Activated B cell treated with CpG ODN at 0.5 μM for 24 hours (primary cell): ENCODE measurements around the gene DDX31. TPM values are rescaled to one million over a fixed set of nuclear protein-coding genes. Genes with fewer than 3 reads are reported as not detected.
"Not testable (repeated sequence)": the region's sequence is repeated elsewhere in the genome, so short reads cannot be mapped to it uniquely, and the experiment has no call there.

Experiments used
- ATAC-seq: fragments of 200-7000 bp; cut with Tn5 transposase; one replicate; pipeline ENCODE4 v1.10.0; 2021; ENCODE audit warnings: low read depth, mild to moderate bottlenecking, moderate library complexity
- CTCF ChIA-PET: fragments of 350-600 bp; sonication (Branson Sonifier 250); formaldehyde crosslinking; loops from one replicate; lab custom pipeline; 2021; ENCODE audit warnings: antibody characterized with exemption; lab: Charles Lee
- POLR2A ChIA-PET: fragments of 350-600 bp; sonication (Branson Sonifier 250); formaldehyde crosslinking; loops from one replicate; lab custom pipeline; 2021; ENCODE audit warnings: antibody characterized with exemption; lab: Charles Lee
- DNase-seq: peaks from one replicate; pipeline ENCODE4 v3.0.0; 2022
- H3K27ac Mint-ChIP-seq: one replicate; pipeline ENCODE4 v1.8.0; 2020; ENCODE audit warnings: mixed read lengths
- H3K27me3 Mint-ChIP-seq: one replicate; pipeline ENCODE4 v1.8.0; 2021; ENCODE audit warnings: mixed read lengths
- H3K36me3 Mint-ChIP-seq: one replicate; pipeline ENCODE4 v1.8.0; 2021; ENCODE audit warnings: low read depth, mixed read lengths
- H3K4me1 Mint-ChIP-seq: one replicate; pipeline ENCODE4 v1.8.0; 2021; ENCODE audit warnings: mixed read lengths
- H3K4me3 Mint-ChIP-seq: one replicate; pipeline ENCODE4 v1.8.0; 2020; ENCODE audit warnings: mild to moderate bottlenecking, mixed read lengths
- H3K9me3 Mint-ChIP-seq: one replicate; pipeline ENCODE4 v1.8.0; 2020; ENCODE audit warnings: mixed read lengths
- intact Hi-C: fragments of 100-400 bp; cut with micrococcal nuclease; formaldehyde crosslinking; loops from one replicate; pipeline ENCODE4 v1.15.1; 2024
- total RNA-seq: library from RNA; stranded (reverse); gene quantifications from 2 replicates; pipeline ENCODE4 v1.2.3, GENCODE V29; 2022
- TF ChIP-seq, protein P1 (sequence below): fragments of 200-600 bp; IDR thresholded peaks from one replicate; pipeline ENCODE4 v1.8.0; 2022; ENCODE audit warnings: antibody characterized with exemption, mild to moderate bottlenecking

DDX31 gene
- 18.0 and 21.8 TPM in 2 replicates for total RNA-seq

DNA sequence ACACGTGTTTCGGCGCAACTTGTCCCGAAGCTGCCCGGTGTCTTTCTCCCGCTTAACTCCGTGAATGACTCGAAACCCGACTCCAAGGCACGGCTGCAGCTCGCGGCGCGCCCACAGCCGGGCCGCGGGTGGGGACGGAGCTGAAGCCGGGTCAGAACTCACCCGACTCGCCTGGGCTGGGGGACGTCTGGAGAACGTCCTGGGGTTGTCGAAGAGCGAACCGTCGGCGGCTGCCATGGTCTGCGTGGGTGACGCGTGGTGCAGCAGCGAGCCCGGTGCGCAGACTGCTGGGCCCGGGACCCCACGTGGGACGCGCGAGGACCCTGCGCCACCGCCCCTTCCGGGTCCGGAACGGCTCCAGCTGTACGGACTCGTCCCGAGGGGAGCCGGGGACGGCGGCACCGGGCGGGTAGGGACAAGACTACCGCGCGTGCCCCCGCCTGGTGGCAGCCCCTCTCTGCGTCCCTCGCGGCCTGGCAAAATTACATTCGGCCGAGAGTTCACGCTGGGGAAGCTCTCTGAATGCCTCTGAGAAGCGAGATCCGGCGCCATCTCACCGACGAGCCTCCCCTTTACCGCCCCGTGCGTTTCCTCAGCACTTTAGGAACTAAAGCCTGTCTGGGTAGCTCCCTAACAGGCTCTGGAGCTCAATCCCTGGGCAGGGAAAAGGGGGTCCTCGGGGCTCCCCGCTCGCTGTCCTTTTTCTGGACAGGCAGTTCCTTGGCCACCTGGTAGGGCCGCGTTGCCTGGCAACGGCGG is at the start of gene DDX31:
Gene DDX31, minus strand, starts transcription at position 286 of the 759 bp plus-strand sequence. Its CDS starts 49 bp downstream, at position 237.
- ChIA-PET CTCF (interaction anchor here (0.6 to 1.9 kb wide), 4 partner anchors 99 to 233 kb away, joined by 3 to 5 read pairs (median 3); no protein-coding TSS in a partner anchor), POLR2A (interaction anchor here (0.6 to 3.5 kb wide), 19 partner anchors 18 to 1544 kb away, joined by 3 to 53 read pairs (median 4); partner anchors contain the start of genes AK8, CACFD1, CFAP77 and GTF3C5)
- TF ChIP-seq, protein P1, sequence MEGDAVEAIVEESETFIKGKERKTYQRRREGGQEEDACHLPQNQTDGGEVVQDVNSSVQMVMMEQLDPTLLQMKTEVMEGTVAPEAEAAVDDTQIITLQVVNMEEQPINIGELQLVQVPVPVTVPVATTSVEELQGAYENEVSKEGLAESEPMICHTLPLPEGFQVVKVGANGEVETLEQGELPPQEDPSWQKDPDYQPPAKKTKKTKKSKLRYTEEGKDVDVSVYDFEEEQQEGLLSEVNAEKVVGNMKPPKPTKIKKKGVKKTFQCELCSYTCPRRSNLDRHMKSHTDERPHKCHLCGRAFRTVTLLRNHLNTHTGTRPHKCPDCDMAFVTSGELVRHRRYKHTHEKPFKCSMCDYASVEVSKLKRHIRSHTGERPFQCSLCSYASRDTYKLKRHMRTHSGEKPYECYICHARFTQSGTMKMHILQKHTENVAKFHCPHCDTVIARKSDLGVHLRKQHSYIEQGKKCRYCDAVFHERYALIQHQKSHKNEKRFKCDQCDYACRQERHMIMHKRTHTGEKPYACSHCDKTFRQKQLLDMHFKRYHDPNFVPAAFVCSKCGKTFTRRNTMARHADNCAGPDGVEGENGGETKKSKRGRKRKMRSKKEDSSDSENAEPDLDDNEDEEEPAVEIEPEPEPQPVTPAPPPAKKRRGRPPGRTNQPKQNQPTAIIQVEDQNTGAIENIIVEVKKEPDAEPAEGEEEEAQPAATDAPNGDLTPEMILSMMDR: no peak
- ATAC-seq (peak; percentile 81), DNase-seq (peak; percentile 87)
- peaks cover 52% of the 10 kb centered on the region for H3K4me1 Mint-ChIP-seq
- H3K27ac Mint-ChIP-seq: peak within 1 kb of the TSS; percentile 95
- H3K27me3 Mint-ChIP-seq: no peaks in the 10 kb centered on the region
- intact Hi-C loops: loop anchor here (1.0 kb wide), 7 partner anchors 99 to 591 kb away; partner anchors contain the start of genes AK8, CFAP77, MED27 and SPACA9
- no peaks in the 10 kb centered on the region for H3K9me3 Mint-ChIP-seq
- peaks cover 13% of the 10 kb centered on the region for H3K36me3 Mint-ChIP-seq
- peak within 1 kb of the TSS; percentile 96 for H3K4me3 Mint-ChIP-seq

DNA sequence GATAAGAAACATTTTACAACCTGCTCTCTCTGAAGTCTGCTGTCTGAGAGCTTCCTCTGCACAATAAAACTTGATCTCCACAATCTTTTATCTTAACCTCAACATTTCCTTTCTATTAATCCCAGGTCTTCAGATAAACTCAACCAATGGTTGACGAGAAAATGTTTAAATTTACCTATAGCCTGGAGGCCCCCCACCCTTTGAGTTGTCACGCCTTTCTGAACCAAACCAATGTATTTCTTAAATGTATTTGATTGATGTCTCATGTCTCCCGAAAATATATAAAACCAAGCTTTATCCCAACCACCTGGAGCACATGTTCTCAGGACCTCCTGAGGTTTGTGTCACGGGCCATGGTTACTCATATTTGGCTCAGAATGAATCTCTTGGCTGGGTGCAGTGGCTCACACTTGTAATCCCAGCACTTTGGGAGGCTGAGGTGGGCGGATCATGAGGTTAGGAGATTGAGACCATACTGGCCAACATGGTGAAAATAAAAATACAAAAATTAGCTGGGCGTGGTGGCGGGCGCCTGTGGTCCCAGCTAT is 48.7 kb upstream of the DDX31 start:
- H3K4me1 Mint-ChIP-seq, ATAC-seq, CTCF ChIA-PET, H3K4me3 Mint-ChIP-seq, H3K27ac Mint-ChIP-seq, intact Hi-C loops, H3K36me3 Mint-ChIP-seq, DNase-seq, H3K9me3 Mint-ChIP-seq, POLR2A ChIA-PET: not testable (repeated sequence)
- peaks cover 21% of the 10 kb centered on the region for H3K27me3 Mint-ChIP-seq

DNA sequence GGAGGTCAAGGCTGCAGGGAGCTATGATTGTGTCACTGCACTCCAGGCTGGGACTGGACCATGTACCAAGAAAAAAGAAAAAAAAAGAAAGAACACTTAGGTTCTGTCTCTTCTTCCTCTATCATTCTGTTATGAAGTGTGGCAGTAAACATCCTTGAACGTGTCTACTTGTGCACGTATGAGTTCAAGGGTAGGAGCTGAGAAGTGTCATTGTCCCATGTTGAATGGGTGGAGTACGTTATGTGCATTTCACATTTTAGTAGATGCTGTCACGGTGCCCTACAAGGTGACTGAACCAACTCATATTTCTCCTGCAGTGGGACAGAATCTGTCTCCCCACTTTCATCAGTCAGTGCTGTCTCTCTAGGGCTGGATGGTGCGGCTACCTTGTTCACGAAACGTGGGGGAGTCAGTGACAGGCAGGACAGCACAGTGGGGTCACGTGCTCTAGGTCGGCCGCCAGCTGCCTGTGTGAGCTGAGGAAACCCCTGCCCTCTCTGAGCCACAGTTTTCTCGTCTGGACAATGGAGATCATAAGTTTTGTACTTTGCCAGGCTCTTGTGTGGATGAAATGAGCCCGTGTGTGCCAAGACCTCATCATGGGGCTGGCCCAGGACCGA is 47.7 kb upstream of the DDX31 start:
- ATAC-seq: no peak
- no peak for DNase-seq
- ChIA-PET CTCF (no interaction called here), POLR2A (no interaction called here)
- no peak overlapping the region for H3K4me3 Mint-ChIP-seq
- no peaks in the 10 kb centered on the region for H3K4me1 Mint-ChIP-seq
- H3K36me3 Mint-ChIP-seq: no peaks in the 10 kb centered on the region
- peaks cover 19% of the 10 kb centered on the region for H3K27me3 Mint-ChIP-seq
- TF ChIP-seq, protein P1: no peak
- intact Hi-C loops: no loop called here
- no peaks in the 10 kb centered on the region for H3K9me3 Mint-ChIP-seq
- H3K27ac Mint-ChIP-seq: no peak overlapping the region

DNA sequence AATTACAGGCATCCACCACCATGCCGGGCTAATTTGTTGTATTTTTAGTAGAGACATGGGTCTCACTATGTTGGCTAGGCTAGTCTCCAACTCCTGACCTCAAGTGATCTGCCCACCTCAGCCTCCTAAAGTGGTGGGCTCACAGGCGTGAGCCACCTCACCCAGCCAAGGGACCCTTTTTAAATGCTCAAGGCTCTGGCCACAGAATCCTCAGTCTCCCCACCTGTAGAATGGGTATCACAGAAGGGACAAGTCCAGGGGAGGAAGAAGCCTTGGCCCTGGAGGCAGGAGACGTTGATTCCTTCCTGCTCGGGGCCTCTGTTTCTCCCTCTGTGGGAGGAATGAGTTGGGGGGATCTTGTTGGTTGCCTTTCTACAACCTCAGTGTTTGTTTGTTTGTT is 46.2 kb upstream of the DDX31 start:
- no peak for ATAC-seq
- H3K4me3 Mint-ChIP-seq: no peak overlapping the region
- H3K9me3 Mint-ChIP-seq: no peaks in the 10 kb centered on the region
- no peak for DNase-seq
- H3K27ac Mint-ChIP-seq: no peak overlapping the region
- ChIA-PET CTCF (no interaction called here), POLR2A (no interaction called here)
- H3K4me1 Mint-ChIP-seq: no peaks in the 10 kb centered on the region
- TF ChIP-seq, protein P1: no peak
- peaks cover 19% of the 10 kb centered on the region for H3K27me3 Mint-ChIP-seq
- H3K36me3 Mint-ChIP-seq: no peaks in the 10 kb centered on the region
- intact Hi-C loops: no loop called here

DNA sequence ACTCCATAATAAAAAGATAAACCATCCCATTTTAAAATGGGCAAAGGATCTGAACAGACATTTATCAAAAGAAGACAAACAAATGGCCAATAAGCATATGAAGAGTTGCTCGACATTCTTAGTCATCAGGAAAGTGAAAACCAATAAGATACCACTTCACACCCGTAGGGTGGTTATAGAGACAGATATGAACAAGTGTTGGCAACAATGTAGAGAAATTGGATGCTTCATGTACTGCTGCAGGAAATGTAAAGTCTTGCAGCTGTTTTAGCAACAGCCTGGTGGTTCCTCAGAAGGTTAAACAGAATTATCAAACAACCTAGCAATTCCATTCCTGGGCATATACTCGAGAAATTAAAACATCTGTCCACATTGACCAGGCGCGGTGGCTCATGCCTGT is 43.0 kb upstream of the DDX31 start:
- Mint-ChIP-seq H3K4me1 (no peaks in the 10 kb centered on the region), H3K36me3 (no peaks in the 10 kb centered on the region), H3K27me3 (peaks cover 2% of the 10 kb centered on the region), H3K9me3 (no peaks in the 10 kb centered on the region), H3K4me3 (no peak overlapping the region), H3K27ac (no peak overlapping the region)
- intact Hi-C loops: no loop called here
- no peak for ATAC-seq
- TF ChIP-seq, protein P1: no peak
- ChIA-PET CTCF (no interaction called here), POLR2A (no interaction called here)
- DNase-seq: no peak
